DOHH2 (cell line): Measurements from ENCODE around the gene NEMF.

Experiments
- H3F3A ChIP-seq: fragments of 200-600 bp; sonication (generic), shearing (Covaris generic); 2 replicates; pipeline ENCODE4 v1.6.0; 2016; ENCODE audit warnings: antibody characterized with exemption, mild to moderate bottlenecking; ENCODE audit not compliant: control insufficient read depth, insufficient read depth
- H3K27ac ChIP-seq: fragments of 200-600 bp; sonication (generic); 2 replicates; pipeline ENCODE4 v1.5.1; 2014; ENCODE audit warnings: low read depth, mild to moderate bottlenecking, low read length, moderate library complexity
- H3K27me3 ChIP-seq: fragments of 200-600 bp; sonication (generic); 2 replicates; pipeline ENCODE4 v1.6.1; 2014; ENCODE audit warnings: mild to moderate bottlenecking, low read length, mixed read lengths; ENCODE audit not compliant: control insufficient read depth
- H3K36me3 ChIP-seq: fragments of 200-600 bp; sonication (generic); 2 replicates; pipeline ENCODE4 v1.6.1; 2014; ENCODE audit warnings: mild to moderate bottlenecking, low read length, moderate library complexity, mixed read lengths; ENCODE audit not compliant: control insufficient read depth
- H3K4me1 ChIP-seq: fragments of 200-600 bp; sonication (generic); 2 replicates; pipeline ENCODE4 v1.6.1; 2014; ENCODE audit warnings: mild to moderate bottlenecking, low read length, mixed read lengths; ENCODE audit not compliant: control insufficient read depth
- H3K4me2 ChIP-seq: fragments of 200-600 bp; sonication (generic); 2 replicates; pipeline ENCODE4 v1.6.0; 2014; ENCODE audit warnings: mild to moderate bottlenecking, low read length, moderate library complexity
- H3K4me3 ChIP-seq: fragments of 200-600 bp; sonication (generic); 2 replicates; pipeline ENCODE4 v1.5.1; 2014; ENCODE audit warnings: mild to moderate bottlenecking, low read length, mixed read lengths
- H3K79me2 ChIP-seq: fragments of 200-600 bp; sonication (generic); 2 replicates; pipeline ENCODE4 v1.6.1; 2014; ENCODE audit warnings: mild to moderate bottlenecking, low read length, mixed read lengths; ENCODE audit not compliant: control insufficient read depth
- H3K9me2 ChIP-seq: fragments of 200-600 bp; sonication (generic); replicated peaks from 2 replicates; pipeline ENCODE4 v1.6.1; 2014; ENCODE audit warnings: mild to moderate bottlenecking, low read length, mixed read lengths; ENCODE audit not compliant: control insufficient read depth
- H3K9me3 ChIP-seq: fragments of 200-600 bp; sonication (generic); 2 replicates; pipeline ENCODE4 v1.6.1; 2014; ENCODE audit warnings: antibody characterized with exemption, low read length, mixed read lengths; ENCODE audit not compliant: control insufficient read depth, insufficient read depth
- H4K20me1 ChIP-seq: fragments of 200-600 bp; sonication (generic); 2 replicates; pipeline ENCODE4 v1.6.0; 2014; ENCODE audit warnings: low read depth, mild to moderate bottlenecking, antibody characterized with exemption, low read length, moderate library complexity; ENCODE audit not compliant: control insufficient read depth, insufficient read depth
- EZH2phosphoT487 ChIP-seq: fragments of 200-600 bp; sonication (generic); IDR thresholded peaks from 2 replicates; pipeline ENCODE4 v1.6.1; 2017; ENCODE audit warnings: borderline replicate concordance, mild to moderate bottlenecking, antibody characterized with exemption, low read length, moderate library complexity, mixed read lengths
- TF ChIP-seq, protein P1 (sequence below): fragments of 200-600 bp; sonication (generic); IDR thresholded peaks from one replicate; pipeline ENCODE4 v1.5.1; 2014; ENCODE audit warnings: antibody characterized with exemption, mild to moderate bottlenecking, low read depth, low read length; ENCODE audit not compliant: poor library complexity, severe bottlenecking

The NEMF gene

DNA sequence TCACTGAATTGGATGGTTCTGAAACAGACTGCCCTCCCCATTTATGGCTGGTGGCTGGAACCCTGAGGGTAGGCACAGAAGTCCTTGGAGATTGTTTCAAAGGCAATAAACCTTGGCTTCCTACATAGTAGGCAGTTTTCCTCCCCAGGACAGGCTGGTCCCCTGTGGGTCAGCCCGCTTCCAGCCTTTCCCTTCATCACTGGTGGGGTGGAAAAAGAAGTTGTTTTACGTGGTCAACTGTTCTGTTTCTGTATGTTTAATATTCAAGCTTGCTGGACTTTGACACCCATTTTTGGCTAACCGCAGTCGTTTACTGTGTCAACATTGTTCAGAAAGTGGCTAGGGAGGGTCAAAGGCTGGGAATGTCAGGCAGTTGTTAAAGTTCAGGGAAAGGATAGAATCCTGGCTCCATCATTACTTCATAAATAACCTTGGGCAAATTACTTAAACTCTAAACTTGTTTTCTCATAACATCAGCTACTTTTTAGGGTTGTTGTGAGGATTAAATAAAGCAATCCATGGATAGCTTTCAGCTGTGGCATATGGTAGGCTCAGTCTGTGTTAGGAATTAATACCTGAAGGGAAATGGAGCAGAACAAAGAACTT, 82.3 kb downstream of the NEMF start:
- H3K27ac ChIP-seq = no peak overlapping the region
- peak overlapping the region; percentile 89 for H3K4me3 ChIP-seq
- H4K20me1 ChIP-seq = no peaks in the 10 kb centered on the region; the same call in none of the 2 replicates
- no peaks in the 10 kb centered on the region for H3K9me2 ChIP-seq
- H3K36me3 ChIP-seq = peaks cover 28% of the 10 kb centered on the region
- peak overlapping the region; percentile 80 for H3K4me2 ChIP-seq
- H3K79me2 ChIP-seq = peaks cover 33% of the 10 kb centered on the region
- TF ChIP-seq EZH2phosphoT487 = no peak
- TF ChIP-seq, protein P1, sequence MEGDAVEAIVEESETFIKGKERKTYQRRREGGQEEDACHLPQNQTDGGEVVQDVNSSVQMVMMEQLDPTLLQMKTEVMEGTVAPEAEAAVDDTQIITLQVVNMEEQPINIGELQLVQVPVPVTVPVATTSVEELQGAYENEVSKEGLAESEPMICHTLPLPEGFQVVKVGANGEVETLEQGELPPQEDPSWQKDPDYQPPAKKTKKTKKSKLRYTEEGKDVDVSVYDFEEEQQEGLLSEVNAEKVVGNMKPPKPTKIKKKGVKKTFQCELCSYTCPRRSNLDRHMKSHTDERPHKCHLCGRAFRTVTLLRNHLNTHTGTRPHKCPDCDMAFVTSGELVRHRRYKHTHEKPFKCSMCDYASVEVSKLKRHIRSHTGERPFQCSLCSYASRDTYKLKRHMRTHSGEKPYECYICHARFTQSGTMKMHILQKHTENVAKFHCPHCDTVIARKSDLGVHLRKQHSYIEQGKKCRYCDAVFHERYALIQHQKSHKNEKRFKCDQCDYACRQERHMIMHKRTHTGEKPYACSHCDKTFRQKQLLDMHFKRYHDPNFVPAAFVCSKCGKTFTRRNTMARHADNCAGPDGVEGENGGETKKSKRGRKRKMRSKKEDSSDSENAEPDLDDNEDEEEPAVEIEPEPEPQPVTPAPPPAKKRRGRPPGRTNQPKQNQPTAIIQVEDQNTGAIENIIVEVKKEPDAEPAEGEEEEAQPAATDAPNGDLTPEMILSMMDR = no peak
- H3K4me1 ChIP-seq = peaks cover 51% of the 10 kb centered on the region
- H3K27me3 ChIP-seq = no peaks in the 10 kb centered on the region
- H3K9me3 ChIP-seq = no peaks in the 10 kb centered on the region
- H3F3A ChIP-seq = peaks cover 22% of the 10 kb centered on the region

DNA sequence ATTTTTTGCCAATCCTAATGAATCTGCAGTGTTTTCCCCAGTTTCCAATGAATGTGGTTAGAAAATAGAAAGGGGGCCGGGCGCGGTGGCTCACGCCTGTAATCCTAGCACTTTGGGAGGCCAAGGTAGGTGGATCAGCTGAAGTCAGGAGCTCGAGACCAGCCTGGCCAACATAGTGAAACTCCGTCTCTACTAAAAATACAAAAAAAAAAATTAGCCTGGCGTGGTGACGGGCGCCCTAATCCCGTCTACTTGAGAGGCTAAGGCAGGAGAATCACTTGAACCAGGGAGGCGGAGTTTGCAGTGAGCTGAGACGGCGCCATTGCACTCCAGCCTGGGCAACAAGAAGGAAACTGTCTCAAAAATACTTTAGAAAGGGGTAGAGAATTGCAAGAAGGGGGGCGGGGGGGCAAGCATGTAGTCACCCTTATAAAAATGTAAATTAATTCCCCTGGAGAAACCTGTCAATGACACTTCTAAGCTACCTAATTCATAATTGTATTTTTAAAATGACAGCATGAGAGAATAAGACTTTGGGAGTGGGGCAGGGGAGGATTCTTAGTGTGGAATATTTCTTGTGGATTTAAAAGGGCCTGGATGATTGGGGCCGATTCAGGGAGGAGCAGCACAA, 82.9 kb downstream of the NEMF start:
- Histone ChIP-seq H3K9me2 (no peaks in the 10 kb centered on the region), H3K36me3 (peaks cover 22% of the 10 kb centered on the region), H3K27ac (peak overlapping the region; percentile 89), H3K9me3 (no peaks in the 10 kb centered on the region), H3K79me2 (peaks cover 33% of the 10 kb centered on the region), H4K20me1 (no peaks in the 10 kb centered on the region; the same call in none of the 2 replicates), H3K4me1 (peaks cover 51% of the 10 kb centered on the region), H3K27me3 (no peaks in the 10 kb centered on the region), H3K4me2 (peak overlapping the region; percentile 80), H3K4me3 (peak overlapping the region; percentile 89), H3F3A (peaks cover 17% of the 10 kb centered on the region)
- TF ChIP-seq, protein P1 = no peak
- no peak for TF ChIP-seq EZH2phosphoT487

DNA sequence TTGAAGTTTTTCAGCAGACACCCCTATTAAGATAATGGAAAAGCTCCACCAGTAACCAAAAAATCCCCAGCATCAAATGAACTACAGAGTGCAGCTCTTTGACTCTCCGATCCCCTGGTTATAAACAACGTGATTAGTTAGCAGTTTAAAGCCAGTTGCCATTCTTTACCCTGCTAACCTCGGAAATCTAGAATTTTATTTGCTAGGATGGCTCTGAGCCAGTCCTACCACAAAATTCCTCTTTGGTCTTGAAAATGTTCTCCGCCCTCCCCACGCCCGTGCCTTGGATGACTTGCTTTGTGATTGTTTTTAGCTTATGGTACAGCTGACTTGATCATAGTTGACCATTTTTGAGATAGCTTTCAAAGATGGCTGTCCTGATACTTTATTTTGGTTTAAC, 83.4 kb downstream of the NEMF start:
- Histone ChIP-seq H3K9me2 (no peaks in the 10 kb centered on the region), H3K4me3 (peak overlapping the region; percentile 89), H3K4me1 (peaks cover 51% of the 10 kb centered on the region), H3K27me3 (no peaks in the 10 kb centered on the region), H3K9me3 (no peaks in the 10 kb centered on the region), H3K27ac (peak overlapping the region; percentile 89), H3K36me3 (peaks cover 17% of the 10 kb centered on the region), H3K4me2 (peak overlapping the region; percentile 80), H3K79me2 (peaks cover 33% of the 10 kb centered on the region), H4K20me1 (no peaks in the 10 kb centered on the region; the same call in 1 of the 2 replicates), H3F3A (peaks cover 12% of the 10 kb centered on the region)
- no peak for TF ChIP-seq EZH2phosphoT487
- TF ChIP-seq, protein P1 = no peak
